HepG2 (cell line): ENCODE measurements around the gene HES3. TPM values are rescaled to one million over a fixed set of nuclear protein-coding genes. Genes with fewer than 3 reads are reported as not detected.

Experiments
- AKNA ChIP-seq: sonication (generic); formaldehyde crosslinking; IDR thresholded peaks from 2 replicates; pipeline ENCODE4 v1.4.0; 2020; ENCODE audit warnings: missing genetic modification reagents, borderline replicate concordance
- FOXK1 ChIP-seq: sonication (generic); formaldehyde crosslinking; IDR thresholded peaks from 2 replicates; pipeline ENCODE4 v1.4.0; 2020; ENCODE audit warnings: low read depth, missing genetic modification reagents, borderline replicate concordance
- GPN1 ChIP-seq: sonication (generic); formaldehyde crosslinking; IDR thresholded peaks from 2 replicates; pipeline ENCODE4 v1.5.1; 2020; ENCODE audit warnings: missing genetic modification reagents, borderline replicate concordance
- MYNN ChIP-seq: sonication (generic); formaldehyde crosslinking; IDR thresholded peaks from 2 replicates; pipeline ENCODE4 v1.4.0; 2020; ENCODE audit warnings: mild to moderate bottlenecking, low read depth, missing genetic modification reagents
- PRPF4 ChIP-seq: fragments of 200-400 bp; formaldehyde crosslinking; IDR thresholded peaks from 2 replicates; pipeline ENCODE4 v1.6.1; 2016; ENCODE audit warnings: low read length, low read depth; ENCODE audit not compliant: poor library complexity, severe bottlenecking
- STAT5B ChIP-seq: sonication (generic); formaldehyde crosslinking; IDR thresholded peaks from 2 replicates; pipeline ENCODE4 v1.4.0; 2020; ENCODE audit warnings: missing genetic modification reagents
- STAT6 ChIP-seq: sonication (generic); formaldehyde crosslinking; IDR thresholded peaks from 2 replicates; pipeline ENCODE4 v1.4.0; 2020; ENCODE audit warnings: missing genetic modification reagents, mild to moderate bottlenecking, borderline replicate concordance
- ZHX2 ChIP-seq, 2 experiments: sonication (generic) in 1 of 2; formaldehyde crosslinking in 1 of 2; IDR thresholded peaks; 2 replicates each; pipeline versions ENCODE4 v1.6.1 to v1.9.0; 2014 to 2022; ENCODE audit warnings: antibody characterized with exemption in 1 of 2, borderline replicate concordance in 1 of 2, inconsistent platforms in 1 of 2, low read depth in 1 of 2, missing genetic modification reagents in 1 of 2
- ZIK1 ChIP-seq: sonication (generic); formaldehyde crosslinking; IDR thresholded peaks from 2 replicates; pipeline ENCODE4 v1.5.0; 2020; ENCODE audit warnings: mild to moderate bottlenecking, low read depth, missing genetic modification reagents, borderline replicate concordance
- ZNF333 ChIP-seq: sonication (generic); formaldehyde crosslinking; IDR thresholded peaks from 2 replicates; pipeline ENCODE4 v1.4.0; 2020; ENCODE audit warnings: mild to moderate bottlenecking, missing genetic modification reagents, borderline replicate concordance
- ZSCAN12 ChIP-seq: sonication (generic); formaldehyde crosslinking; IDR thresholded peaks from 2 replicates; pipeline ENCODE4 v1.9.0; 2021; ENCODE audit warnings: mild to moderate bottlenecking, missing genetic modification reagents
- polyA plus RNA-seq, 8 experiments: library from polyadenylated mRNA; depleted of rRNA in 3 of 8; stranded (reverse) in 7 of 8; unstranded in 1 of 8; fragments of >200 nt; fragmentation: Illumina TruSeq in 4 of 8; extraction: Trizol in 4 of 8; gene quantifications; 2 replicates each; pipeline versions ENCODE4 v1.2.1 to v1.2.3, GENCODE V29; 2011 to 2016; ENCODE audit warnings: low read depth in 4 of 8, missing spikeins in 1 of 8, mixed read lengths in 1 of 8; ENCODE audit not compliant: insufficient read depth in 1 of 8
- total RNA-seq, 5 experiments: library from RNA; depleted of rRNA; stranded (reverse); fragments of >200 nt; fragmentation: Illumina TruSeq; extraction: Trizol; gene quantifications; 2 replicates each; pipeline ENCODE4 v1.2.3, GENCODE V29; 2016; ENCODE audit warnings: low read depth in 1 of 5

The HES3 gene
- total and polyA plus RNA-seq, 2 of the 13 experiments (the other 11 are each of a cell fraction or from before 2014, with no cell fraction given), result not detected

GRCh38 chr1:6199298-6200187, 44.4 kb upstream of the HES3 start, which contains the start of gene RPL22 (continued):
- TF ChIP-seq ZHX2 (IDR thresholded peaks at IDR 0.05; ENCODE audit: low read depth) (peak; percentile 72), ZHX2 (CRISPR knock-in tag; IDR thresholded peaks at IDR 0.05; ENCODE audit: borderline replicate concordance) (peak; percentile 92), PRPF4 (no peak), MYNN (CRISPR knock-in tag) (peak; percentile 84; the same call in 1 of the 2 replicates), ZNF333 (CRISPR knock-in tag) (peak; percentile 61; the same call in 1 of the 2 replicates), ZSCAN12 (peak; percentile 91), GPN1 (CRISPR knock-in tag) (peak; percentile 65; the same call in 1 of the 2 replicates), STAT5B (peak; percentile 83), FOXK1 (CRISPR knock-in tag) (peak; percentile 85), STAT6 (CRISPR knock-in tag) (no peak), AKNA (CRISPR knock-in tag) (0 out of 2 replicates have a peak, but pooled peaks have one; percentile 69), ZIK1 (CRISPR knock-in tag) (peak; percentile 93)
